ENCODE measurements around the gene ADAMTS13.
A peak's percentile ranks its signal among the peaks of the same experiment; 100 is the strongest.
"Not testable (repeated sequence)": the region's sequence is repeated elsewhere in the genome, so short reads cannot be mapped to it uniquely, and the experiment has no call there.

ADAMTS13 gene

DNA sequence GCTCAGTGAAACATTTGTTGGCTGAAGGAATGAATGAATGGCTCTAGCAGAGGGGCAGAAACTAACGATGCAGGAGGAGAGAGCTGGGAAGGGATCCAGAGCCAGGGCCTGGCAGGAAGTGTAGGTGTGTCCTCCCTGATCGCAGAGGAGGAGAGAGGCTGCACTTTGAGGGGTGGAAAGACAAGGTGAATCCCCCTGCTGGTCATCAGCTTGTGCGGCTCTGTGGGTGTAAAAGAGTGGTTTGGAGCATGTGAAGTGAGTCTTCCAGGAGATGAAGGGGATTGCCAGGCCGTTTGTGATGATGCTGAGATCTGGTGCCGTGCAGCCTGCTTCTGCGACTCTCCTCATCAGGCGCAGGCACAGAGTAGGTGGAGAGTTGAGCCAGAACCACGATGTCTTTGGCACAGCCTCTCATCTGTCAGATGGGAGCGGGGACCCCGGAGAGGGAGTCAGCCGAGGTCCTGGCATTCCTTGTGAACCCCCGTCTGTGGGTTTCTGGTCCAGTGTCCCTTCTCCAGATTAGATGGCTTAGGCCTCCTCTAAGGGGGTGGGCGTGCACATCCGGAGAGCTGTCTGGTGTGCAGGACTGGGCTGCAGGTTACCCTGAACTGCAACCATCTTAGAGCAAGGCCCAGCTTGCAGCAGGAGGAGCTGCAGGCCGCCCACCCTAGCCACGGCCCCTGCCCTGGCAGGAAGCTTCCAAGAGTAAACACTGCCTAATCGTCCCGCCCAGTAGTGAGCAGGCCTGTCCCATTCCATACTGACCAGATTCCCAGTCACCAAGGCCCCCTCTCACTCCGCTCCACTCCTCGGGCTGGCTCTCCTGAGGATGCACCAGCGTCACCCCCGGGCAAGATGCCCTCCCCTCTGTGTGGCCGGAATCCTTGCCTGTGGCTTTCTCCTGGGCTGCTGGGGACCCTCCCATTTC, at the start of gene ADAMTS13:
ADAMTS13 (plus strand) TSS at position 753 of the 928 bp plus-strand sequence; CDS start at position 830, 77 bp downstream.
- no peak for DNase-seq

DNA sequence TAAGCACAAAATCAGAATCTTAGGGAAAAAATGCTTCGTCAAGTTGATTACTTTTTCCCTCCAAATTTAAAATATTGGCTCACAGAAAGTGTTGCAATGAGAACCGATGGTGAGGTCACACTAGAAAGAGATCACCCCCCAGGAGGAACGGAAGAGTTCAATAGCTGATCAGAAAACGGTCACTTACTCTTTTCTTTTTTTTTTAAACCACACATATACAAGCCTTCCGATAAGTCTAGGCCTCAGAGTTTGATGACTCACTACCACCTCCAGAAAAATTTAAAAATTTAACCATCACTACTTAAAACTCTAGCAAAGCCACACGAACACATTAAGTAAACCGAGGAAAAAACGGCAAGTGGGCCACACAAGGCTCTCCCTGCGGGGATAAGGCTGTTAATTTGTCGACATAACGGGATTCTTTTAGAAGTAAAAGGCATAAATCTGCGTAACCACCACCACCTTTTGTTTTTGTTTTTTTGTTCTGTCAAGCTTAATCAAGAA, 47.5 kb upstream of the ADAMTS13 start:
- no peak for DNase-seq

GRCh38 chr9:133375116-133375723, 46.9 kb upstream of the ADAMTS13 start:
- no peak for DNase-seq

GRCh38 chr9:133375724-133376654, 46.2 kb upstream of the ADAMTS13 start, which contains the start of the genes STKLD1 and SURF4:
STKLD1 (plus strand) TSS chr9:133376366; CDS start chr9:133376474, 108 bp downstream.
SURF4 (minus strand) TSS chr9:133376060; CDS start chr9:133375969, 91 bp downstream.
- peak; percentile 90 for DNase-seq

GRCh38 chr9:133377280-133377679, 44.9 kb upstream of the ADAMTS13 start:
- DNase-seq, result not testable (repeated sequence)

- DNase-seq, result no peak
Observed at GRCh38 chr9:133377721-133378216, 44.4 kb upstream of the ADAMTS13 start.

DNA sequence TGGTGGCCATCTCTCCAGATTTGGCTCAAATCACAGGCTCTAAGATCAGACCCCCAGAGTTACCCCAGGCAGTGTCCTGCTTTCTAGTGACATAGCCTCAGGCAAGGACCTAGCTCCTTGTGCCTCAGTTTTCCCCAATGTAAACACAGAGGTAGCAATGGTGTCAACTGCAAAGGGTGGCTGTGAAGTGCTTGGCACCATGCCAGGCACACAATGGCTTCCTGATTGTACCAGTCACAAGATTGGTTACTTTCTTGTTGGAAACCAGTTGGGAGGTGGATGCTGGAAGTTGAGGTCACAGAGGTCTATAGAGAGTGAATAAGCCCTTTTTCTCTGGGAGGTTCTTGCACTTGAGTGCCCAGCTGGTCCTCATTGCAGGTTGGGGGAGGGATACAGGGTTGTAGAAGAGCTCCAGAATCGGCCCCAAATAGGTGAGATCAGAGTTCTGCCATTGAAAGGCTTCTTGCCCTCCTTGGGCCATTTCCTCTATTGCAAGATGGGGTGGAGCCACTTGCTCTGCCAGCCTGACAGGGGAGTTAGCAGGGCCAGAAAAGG, 43.7 kb upstream of the ADAMTS13 start:
- DNase-seq, result no peak

DNA sequence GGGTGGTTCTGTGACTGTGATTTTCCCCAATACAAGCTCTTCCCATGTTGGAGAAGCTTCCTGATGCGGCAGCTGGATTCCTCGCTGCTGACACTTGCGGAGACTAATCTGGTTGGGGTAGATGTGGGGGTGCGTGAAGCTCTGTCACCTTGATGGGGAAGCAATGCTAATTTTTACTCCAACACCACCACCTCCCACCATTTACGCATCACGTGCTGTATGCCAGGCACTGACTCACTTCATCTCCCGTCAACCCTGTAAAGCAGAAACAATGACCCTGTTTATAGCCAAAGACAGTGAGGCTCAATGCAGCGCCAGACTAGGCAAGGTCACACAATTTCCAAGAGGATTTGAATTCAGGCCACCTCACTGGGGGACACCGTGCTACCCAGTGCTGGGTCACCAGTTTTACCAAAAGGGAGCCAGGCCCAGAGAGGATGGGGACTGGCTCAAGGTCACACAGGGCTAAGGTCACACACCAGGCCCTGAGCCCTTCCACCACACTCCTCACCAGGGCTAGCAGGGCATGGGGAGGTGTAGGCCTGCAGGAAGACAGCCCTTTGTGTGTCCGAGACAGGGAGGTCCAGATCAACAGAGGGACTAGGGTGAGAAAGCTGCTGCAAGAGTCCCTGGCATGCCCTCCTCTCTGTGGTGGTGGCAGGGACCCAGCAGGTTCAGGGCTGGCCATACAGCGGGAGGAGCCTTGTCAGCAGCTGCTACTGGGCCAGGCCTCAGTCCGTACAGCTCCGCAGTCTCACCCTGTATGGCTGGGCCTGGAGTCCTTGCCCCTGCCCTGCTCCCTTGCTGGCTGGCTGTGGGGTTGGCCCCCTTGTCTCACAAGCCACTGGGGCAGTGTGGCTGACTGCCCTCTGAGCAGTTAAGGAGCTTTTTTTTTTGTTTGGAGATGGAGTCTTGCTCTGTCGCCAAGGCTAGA, 42.7 kb upstream of the ADAMTS13 start:
- DNase-seq, result no peak

GRCh38 chr9:133380734-133381133, 41.4 kb upstream of the ADAMTS13 start:
- DNase-seq, result no peak

- DNase-seq, result no peak
Observed at GRCh38 chr9:133382507-133383141, 39.5 kb upstream of the ADAMTS13 start.

- DNase-seq, result no peak
Observed at GRCh38 chr9:133383438-133383837, 38.7 kb upstream of the ADAMTS13 start.

DNA sequence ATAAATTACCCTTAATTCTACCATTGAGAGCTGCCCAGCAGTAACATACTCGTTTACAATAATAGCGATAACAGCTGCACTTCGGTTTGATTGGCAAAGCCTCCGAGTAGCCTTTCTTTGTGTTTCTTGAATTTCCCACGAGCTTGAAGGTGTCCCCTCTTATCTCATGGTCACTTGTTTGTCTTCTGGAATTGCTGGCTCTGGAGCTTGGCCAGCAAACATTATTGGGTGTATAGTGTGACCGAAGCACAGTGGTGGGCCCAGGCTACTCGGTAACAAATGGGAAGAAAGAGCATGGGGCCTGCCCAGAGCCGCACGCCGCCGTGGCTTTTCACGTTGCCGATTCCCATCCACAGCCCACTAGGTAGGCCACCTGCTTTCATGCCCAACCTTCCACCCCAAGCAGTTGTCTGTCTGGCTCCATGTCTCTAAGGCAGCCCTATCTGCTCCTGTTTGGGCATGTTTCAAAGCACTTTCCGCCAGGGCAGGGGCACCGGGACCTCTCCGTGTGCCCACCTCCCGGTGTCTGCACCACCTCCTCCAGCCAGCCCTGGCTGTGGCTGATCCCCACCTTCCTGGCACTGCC, 37.3 kb upstream of the ADAMTS13 start:
- no peak for DNase-seq

GRCh38 chr9:133385452-133385851, 36.7 kb upstream of the ADAMTS13 start:
- DNase-seq, result no peak

DNA sequence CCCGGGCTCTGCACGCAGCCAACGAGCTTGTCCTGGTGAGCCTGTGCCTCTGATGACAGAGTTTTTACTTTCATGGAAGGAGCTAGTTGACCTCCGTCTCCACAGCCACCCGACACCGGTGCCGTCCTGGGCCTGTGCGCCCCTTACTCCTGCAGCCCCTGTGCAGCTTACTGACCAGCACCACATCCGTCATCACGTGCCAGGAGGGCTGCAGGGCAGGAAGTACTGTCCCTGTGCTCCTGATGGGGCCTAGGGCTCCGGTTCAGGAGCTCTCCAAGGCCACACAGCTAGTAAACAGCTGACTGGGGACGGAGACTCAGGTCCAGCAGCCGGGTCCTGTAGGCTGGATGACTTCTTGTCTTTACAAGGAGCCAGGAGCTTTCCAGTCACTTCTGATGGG, 35.8 kb upstream of the ADAMTS13 start:
- DNase-seq, result no peak

DNA sequence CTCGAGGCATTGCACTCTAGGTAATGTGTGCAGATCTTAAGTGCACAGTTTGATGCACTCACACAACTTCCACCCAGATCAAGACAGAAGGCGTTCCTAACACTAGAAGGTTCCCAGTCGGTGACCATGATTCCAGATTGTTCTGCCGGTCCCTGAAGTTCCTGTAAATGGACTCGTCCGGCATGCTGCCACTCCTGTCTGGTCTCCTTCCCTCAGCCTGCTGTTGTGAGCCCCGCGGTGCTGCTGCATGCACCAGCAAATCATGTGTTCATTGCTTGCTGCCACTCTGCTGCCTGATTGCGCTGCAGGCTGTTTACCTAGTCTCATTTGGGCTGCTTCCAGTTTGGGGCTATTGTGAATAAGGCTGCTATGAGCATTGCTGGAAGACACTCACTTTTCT, 34.5 kb upstream of the ADAMTS13 start:
- DNase-seq, result no peak

GRCh38 chr9:133389025-133389557, 33.1 kb upstream of the ADAMTS13 start:
- DNase-seq, result no peak

DNA sequence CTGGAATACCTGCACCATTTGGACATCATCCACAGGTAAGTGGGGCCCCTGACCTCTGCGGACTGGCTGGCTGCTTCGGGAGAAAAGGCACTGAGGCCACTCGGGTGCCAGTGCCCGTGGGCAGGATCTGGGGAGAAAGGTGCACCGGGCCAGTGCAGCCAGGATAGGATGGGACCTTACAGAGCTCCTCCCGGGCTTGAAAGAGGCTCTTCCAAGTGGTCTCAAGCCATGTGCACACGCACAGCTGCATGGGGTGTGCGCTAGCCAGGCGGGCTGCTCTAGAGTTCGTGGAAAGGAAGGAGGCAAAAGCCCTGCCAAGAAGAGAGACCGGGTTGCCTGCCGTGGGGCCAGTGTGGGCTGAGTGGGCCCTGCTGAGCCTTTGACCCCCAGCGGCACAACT, 32.6 kb upstream of the ADAMTS13 start:
- DNase-seq, result no peak

DNA sequence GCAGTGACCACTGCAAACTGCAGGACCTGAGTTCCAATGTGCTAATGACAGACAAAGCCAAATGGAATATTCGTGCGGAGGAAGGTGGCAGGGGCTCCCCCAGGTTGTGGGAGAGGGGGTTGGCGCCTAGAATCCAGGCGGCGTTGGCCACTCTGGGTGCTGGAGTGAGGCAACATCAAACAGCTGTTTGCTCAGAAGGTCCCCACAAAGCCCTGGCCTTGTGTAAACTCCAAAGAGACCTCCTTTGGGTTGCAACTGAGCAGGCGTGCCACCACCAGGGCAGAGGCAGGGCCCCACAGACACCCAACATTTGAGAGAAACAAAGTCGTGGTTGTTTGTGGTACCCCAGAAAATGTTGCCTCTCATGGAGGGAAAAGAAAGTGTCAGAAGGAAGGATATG, 31.5 kb upstream of the ADAMTS13 start:
- DNase-seq, result no peak

GRCh38 chr9:133391449-133391848, 30.7 kb upstream of the ADAMTS13 start:
- not testable (repeated sequence) for DNase-seq

DNA sequence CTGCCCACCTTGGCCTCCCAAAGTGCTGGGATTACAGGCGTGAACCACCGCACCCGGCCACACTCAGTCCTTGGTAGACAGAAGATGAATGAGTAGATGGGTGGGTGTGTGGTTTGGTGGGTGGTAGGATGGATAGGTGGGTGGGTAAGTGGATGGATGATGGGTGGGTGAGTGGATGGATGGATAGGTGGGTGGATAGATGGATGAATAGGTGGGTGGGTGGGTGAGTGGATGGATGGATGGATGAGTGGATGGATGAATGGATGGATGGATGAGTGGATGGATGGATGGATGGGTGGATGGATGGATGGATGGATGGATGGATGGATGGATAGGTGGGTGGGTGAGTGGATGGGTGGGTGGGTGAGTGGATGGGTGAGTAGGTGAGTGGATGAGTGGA, 29.9 kb upstream of the ADAMTS13 start:
- DNase-seq, result not testable (repeated sequence)
